ENCODE measurements around the gene IL15.
"Not testable (repeated sequence)": the region's sequence is repeated elsewhere in the genome, so short reads cannot be mapped to it uniquely, and the experiment has no call there.

Gene IL15, protein sequence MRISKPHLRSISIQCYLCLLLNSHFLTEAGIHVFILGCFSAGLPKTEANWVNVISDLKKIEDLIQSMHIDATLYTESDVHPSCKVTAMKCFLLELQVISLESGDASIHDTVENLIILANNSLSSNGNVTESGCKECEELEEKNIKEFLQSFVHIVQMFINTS

DNA sequence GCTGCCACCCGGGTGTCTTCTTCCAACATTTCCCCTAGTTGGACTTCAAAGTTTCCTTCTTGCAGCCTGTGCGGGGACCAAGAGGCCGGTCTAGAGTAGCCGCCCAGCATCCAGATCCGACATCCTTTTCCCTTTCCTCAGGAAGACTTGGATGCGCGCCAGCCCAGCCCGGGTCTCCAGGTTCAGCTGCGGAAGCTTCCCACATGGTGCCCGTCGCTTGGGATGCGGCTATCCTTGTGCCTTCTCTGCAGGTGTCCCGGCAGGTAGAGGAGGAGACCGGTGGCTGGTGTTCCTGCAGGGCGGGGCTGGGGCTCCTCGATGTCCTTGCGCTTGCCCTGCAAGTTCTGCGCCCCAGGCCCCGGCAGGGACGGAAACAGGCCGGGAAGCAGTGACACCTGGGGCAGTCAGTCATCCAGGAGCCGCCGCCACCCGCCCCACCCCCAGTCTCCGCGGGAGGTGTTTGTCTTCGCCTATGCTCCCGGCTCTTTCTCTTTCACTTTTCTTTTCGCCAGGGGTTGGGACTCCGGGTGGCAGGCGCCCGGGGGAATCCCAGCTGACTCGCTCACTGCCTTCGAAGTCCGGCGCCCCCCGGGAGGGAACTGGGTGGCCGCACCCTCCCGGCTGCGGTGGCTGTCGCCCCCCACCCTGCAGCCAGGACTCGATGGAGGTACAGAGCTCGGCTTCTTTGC lies at the start of gene IL15:
TSS of gene IL15 (plus strand) at position 502 of the 689 bp plus-strand sequence. CDS start 82,882 bp downstream, outside the sequence.
- DNase-seq: peak; percentile 85

DNA sequence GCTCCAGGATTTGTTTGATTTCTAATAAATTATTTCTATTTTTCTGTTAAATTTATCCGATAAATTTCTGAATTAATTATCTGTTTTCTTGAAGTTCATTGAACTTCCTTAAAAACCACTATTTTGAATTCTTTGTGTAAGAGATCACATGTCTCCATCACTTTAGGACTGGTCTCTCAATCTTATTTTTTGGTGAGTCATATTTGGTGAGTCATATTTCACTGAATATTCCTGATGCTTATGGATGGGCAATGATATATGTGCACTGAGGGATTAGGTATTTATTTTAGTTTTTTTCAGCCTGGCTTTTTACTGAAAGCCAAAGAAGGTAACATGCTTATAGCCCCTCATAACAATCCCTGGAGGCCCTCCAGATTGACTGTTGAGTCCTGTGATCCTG lies 48.5 kb upstream of the IL15 start:
- peak; percentile 2 for DNase-seq

DNA sequence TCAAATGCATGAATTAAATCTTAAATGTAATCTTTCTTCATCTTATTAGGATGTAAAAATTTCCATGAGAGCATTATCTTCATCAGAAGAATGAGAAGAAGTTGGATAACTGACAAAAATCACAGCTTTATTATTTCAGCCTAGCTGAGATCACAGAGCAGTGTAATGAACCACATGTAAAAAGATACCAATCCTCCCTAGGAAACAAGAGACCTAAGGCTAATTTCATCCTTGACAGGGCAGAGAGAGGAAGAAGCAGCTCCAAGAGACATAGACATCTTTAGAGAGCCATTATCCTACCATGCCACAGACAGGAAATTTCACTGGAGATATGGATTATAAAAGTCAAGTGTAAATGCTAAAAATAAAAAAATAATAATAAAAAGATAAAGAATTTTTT lies 40.9 kb upstream of the IL15 start:
- no peak for DNase-seq

DNA sequence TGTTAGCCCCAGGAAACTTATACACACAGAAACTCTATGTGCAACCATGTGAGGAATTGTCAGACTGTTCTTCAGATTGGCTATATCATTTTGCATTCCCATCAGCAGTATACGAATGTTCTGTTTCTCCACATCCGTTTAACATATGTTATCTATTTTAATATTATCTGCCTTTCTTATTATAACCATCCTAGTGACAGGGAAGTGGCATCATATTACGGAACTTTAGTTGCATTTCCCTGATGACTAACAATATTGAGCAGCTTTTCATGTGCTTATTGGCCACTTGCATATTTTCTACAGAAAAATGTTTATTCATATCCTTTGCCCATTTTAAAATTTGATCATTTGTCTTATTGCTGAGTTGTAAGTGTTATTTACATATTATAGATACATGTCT lies 36.5 kb upstream of the IL15 start:
- peak; percentile 13 for DNase-seq

DNA sequence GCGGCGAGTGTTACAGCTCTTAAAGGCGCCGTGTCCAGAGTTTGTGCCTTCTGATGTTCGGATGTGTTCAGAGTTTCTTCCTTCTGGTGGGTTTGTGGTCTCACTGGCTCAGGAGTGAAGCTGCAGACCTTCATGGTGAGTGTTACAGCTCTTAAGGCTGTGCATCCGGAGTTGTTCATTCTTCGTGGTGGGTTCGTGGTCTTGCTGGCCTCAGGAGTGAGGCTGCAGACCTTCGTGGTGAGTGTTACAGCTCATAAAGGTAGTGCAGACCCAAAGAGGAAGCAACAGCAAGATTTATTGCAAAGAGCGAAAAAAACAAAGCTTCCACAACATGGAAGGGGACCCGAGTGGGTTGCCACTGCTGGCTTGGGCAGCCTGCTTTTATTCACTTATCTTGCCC lies 31.7 kb upstream of the IL15 start:
- DNase-seq: not testable (repeated sequence)

DNA sequence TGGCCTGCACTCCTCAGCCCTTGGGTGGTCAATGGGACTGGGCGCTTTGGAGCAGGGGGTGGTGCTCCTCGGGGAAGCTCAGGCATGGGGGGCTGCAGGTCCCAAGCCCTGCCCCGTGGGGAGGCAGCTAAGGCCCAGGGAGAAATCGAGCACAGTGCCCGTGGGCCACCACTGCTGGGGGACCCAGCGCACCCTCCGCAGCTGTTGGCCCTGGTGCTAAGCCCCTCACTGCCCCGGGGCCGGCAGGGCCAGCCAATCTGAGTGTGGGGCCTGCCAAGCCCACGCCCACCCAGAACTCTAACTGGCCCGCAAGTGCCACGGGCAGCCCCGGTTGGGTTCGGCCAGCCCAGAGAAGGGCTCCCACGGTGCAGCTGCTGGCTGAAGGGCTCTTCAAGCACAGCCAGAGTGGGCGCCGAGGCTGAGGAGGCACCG lies 30.9 kb upstream of the IL15 start:
- DNase-seq: no peak

DNA sequence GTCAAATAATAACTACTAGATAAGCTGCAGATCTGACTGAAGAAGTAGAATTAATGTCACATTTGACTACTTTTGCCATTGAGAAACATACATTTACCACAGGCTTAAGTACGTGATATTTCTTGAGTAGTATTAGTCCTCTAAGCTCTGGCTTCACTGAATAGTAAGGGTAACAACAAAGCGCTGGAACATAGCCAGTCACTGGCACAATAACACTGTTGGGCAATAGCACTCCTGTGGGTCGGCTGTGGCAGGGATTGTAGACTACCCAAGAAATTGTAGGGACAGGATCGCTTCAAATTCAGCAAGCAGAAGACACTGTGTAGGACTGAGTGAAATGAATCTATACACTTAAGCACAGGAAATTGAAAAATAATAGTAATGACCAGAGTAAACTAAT lies 27.1 kb upstream of the IL15 start:
- no peak for DNase-seq

DNA sequence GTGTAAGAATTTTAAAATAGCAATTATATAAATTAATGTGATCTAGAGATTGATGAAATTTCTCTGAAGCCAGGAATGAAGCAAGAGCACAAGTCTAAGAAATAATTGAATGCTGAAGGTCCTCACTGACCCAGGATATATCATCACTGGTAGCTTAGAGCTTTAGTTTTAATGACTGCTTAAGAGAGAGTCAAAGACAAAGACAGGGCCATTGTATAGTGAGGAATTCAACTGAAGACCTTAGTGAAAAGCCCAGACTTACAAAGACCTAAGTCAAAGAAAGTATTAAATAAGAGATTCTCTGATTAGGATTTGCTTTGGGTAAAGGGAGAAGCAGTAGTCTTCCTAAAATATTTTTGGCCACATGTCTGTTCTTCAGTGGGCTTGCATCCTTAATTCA lies 26.0 kb upstream of the IL15 start:
- no peak for DNase-seq

DNA sequence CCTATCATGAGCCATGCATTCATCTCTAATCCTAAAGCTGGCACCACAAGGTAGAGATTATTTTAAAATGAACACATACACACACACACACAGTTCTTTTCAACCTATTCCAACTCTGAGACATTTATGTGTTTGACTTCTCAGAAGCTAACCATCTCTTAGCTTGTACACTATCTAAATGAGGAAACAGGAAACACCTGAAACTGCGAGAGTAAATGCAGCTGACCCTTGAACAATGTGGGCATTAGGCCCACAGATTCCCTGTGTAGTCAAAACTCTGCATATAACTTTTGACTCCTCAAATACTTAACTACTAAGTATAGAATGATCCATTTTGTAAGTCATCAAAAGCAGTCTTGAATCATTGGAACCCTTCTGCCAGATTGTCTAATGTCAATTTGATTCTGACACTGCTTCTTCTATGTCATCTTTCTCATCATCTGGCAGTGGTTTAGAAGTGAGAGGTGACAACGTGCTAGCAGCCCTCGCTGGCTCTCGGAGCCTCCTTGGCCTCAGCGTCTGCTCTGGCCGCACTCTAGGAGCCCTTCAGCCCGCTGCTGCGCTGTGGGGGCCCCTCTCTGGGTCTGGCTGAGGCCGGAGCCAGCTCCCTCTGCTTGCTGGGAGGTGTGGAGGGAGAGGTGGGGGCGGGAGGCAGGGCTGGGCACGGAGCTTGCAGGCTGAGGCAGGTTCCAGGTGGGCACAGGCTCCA lies 21.4 kb upstream of the IL15 start:
- DNase-seq: no peak

DNA sequence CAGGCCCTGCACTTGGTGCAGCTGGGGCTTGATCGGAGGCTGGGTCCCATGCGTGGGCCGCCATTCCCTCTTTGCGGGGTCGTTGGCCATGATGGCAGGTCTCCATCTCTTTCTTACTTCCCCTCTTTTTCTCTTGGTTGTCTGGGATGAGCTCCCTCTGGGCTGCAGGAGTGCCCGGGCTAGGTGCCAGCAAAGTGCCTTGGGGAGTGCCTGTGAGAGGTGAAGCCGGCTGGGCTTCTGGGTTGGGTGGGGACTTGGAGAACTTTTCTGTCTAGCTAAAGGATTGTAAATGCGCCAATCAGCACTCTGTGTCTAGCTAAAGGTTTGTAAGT lies 20.8 kb upstream of the IL15 start:
- not testable (repeated sequence) for DNase-seq

DNA sequence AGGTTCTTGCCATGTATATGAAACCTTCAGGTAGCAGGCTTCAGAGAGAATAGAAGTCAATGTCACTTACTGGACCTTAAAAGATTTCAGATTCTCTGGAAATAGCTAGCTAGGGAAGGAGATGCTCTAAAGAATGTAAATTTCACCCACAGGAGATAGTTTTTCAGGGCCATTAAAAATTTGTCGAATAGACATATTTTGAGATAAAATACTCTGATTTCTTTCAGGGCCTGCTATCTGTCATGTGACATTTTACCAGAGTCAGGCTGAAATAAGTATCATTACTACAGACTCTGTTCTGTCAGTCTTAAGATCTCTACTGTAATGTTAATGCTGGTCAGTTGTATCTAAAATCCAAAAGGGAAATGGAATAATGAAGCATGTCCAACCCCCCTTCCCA lies 15.7 kb upstream of the IL15 start:
- no peak for DNase-seq

DNA sequence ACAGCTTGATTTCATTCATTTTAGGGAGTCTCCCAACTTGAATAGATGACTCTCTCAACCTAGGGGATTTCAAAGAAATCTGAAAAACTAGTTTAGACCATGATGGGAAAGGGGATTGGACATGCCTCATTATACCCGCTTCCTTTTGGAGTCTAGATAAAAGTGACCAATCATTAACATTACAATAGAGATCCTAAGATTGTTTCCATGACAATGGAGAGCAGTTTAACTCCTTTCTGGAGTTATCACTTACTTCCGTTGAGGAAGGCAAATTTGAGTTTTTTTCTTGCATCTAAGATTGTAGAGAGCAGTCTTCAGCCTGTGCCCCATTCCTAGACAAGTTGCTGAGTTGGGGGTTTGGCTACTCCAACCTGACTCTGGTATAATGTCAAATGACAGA lies 11.4 kb upstream of the IL15 start:
- DNase-seq: no peak

DNA sequence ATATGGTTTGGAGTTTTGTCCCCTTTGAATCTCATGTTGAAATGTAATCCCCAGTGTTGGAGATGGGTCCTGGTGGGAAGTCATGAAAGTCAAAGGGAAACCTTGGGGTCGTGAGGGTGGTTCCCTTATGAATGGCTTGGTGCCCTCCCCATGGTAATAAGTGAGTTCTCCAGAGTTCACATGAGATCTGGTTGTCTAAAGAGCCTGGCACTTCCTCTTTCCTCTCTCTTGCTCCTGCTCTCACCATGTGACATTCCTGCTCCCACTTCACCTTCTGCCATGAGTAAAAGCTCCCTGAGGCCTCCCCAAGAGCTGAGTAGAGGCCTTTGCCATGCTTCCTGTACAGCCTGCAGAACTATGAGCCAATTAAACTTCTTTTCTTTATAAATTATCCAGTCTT lies 5.5 kb upstream of the IL15 start:
- no peak for DNase-seq

DNA sequence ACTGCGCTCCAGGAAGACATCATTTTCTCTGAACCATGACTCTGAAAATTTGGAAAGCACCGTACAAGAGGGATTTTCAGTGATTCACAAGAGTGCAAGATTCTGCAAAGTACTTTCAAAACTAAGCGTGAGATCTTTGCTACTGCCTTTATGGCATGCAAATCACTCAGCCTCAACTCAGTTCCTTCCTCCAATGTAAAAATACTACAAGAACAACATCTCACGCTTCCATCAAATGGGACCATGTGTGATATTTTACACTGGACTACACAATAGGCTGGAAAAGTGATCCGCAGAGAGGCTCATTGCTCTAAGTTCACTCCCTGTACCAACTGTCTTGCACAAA lies 674 bp upstream of the IL15 start:
- DNase-seq: no peak

DNA sequence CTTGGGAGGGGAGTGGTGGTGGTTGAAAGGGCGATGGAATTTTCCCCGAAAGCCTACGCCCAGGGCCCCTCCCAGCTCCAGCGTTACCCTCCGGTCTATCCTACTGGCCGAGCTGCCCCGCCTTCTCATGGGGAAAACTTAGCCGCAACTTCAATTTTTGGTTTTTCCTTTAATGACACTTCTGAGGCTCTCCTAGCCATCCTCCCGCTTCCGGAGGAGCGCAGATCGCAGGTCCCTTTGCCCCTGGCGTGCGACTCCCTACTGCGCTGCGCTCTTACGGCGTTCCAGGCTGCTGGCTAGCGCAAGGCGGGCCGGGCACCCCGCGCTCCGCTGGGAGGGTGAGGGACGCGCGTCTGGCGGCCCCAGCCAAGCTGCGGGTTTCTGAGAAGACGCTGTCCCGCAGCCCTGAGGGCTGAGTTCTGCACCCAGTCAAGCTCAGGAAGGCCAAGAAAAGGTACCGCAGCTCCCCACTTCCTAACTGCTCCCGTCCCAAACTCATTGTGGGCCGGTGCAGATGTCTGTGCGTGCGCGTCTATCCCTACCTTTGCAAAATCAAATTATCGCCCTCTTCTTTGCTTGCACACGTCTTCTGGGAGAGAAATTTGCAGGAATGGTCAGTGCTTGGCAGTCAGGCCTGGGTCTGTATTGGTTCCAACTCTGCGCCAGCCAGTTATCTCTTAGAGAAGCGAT lies 533 bp downstream of the IL15 start:
- DNase-seq: peak; percentile 74

DNA sequence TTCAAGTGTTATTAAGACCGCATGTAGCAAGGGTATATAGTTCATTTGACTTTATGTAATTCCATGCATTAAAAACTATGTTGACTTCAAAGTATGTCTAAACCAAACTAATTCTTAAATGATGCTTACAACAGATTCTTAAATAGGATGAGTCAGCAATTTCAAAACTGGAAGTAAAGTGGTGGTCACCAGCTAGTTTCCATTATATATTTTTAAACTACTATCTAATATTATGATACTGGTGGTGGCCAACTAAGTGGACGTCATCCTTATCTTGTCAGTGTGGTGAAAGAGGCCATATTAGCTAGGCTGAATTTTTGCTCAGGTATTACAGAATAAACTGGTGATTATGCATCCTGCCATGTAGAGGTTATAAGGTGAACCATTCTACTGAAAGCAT lies 1.2 kb downstream of the IL15 start:
- DNase-seq: no peak

DNA sequence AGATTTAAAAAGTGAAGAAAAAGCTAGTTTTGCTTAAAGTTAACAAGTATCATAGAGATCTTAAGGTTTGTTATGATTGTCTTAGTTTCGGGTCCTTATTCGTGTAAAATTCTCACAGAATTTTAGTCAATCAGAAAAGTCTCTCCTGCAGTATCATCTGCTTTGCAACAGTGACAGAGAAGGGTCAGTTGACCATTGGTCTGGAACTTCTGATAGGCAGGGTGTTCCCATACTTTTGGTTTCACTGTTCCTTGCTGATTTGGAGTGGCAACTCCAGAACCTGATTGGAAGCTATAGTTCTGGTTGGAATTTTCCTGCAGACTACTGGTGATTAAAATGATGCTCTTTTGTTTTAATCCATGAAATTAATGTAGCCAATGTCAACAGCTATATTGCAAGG lies 1.8 kb downstream of the IL15 start:
- no peak for DNase-seq

DNA sequence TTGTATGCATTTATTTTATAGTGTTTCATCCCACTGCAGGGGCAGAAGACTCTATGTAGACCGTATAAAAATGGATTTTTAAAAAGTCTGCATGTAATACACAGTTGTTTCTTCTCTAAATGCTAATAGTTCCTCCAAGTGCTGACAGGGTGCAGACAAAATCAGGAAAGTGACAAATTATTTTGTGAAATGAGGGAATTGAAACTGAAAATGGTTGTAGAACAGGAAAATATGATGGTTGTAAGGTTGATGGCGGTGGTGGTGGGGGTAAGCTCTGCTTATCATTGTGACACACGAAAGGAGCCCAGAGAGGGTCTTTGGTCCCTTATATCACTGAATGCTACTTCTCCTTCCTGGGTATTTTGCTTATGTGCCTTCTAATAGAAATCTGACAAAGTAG lies 4.3 kb downstream of the IL15 start:
- DNase-seq: no peak

DNA sequence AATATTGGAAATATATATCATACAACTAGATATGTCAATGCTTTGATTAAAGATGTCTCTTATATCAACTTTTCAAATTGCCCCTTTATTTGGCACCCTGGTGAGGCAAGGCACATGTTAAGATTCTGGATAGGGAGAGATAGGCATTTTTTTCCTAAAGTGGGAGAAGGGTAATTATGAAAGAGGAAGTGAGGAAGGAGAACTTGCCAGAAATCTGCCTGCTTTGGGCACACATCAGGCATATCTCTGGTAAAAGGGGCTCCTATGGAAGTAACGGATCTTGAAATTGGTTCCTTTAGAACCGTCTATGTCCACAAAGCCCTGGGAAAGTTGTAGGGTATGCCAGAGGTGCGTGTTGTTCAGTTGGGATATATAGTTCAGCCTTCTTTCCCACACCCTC lies 5.7 kb downstream of the IL15 start:
- peak; percentile 30 for DNase-seq

DNA sequence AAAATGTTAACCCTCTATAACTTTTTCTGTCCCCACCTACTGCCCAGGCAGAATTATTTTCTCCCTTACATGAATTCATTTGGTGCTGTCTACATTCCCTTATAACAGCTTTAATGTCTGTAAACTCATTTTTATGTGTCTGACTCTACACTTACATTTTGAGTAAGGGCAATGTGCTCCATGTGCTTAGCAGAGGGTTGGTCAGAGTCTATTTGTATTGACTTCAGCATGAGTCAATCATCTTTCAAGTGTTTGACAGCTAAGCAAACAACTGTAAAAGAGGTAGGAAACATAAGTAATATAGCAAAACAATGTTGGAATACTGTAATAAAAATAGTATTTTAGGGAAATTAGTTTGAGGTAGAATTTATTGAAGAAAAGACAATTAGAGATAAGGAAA lies 6.3 kb downstream of the IL15 start:
- peak; percentile 87 for DNase-seq

DNA sequence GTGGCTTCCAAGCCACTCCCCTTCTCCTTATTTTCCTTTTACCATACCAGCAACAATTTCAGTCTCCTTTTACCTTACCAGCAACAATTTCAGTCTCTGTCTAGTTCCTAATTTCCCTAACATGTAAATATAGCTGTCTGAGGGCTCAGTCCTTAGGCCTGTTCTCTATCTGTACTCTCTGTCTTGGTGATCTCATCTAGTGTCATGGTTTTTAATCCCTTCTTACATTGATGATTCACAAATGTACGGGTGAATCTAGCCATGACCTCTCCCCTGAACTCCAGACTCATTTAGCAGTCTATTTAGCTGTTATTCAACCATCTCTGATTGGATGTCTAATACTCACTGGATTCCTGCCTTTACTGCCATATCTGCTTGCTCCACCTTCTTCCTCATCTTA lies 7.2 kb downstream of the IL15 start:
- peak; percentile 75 for DNase-seq

DNA sequence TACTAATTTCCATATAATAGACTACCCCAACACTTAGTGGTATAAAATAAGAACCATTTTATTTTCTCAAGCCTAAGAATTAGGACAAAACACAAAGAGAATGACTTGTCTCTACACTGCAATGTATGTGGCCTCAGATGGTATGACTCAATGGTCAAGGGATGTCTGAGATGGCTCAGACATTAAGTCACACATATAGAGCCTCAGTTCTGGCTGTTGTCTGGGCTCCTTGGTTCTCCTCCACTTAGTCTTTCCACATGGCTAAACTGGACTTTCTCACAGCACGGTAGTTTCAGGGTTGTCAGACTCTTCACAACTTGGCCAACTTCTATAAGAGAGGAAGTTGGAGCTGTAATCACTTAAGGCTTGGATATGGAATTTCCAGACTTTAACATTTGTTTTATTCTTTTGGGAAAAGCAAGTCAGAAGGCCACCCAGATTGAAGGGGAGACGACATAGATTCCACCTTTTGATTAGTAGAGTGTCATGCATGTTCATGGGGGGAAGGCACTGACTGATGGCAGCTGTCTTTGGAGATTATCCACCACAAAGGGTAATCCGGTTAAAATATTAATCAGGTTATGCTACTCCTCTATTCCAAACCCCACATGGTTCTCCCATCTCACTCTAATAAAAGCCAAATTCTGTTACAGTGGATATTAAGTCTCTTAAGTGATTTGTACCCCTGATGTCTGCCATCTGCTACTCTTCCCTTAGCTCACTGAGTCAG lies 9.4 kb downstream of the IL15 start:
- no peak for DNase-seq

DNA sequence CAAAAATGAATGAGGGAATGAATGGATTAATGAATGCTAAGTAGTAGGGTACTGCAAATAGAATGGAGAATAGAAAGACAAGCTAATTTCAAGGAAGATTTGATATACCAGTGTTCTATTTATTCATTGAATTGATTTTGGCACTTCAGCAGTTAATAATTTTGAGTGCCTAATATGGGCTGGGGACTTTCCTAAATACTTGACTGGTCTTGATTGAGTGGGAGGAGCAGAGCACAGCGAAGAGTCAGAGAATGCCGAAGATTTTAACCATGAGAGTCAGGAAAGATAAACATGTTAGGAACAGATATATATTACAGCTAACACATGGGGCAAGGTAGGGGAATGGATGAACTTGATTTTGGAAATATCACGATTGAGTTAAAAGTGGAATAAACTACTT lies 10.6 kb downstream of the IL15 start:
- no peak for DNase-seq

Data from DMS53 (cell line).